Body of pancreas (tissue), 4 donors: ENCODE data around the gene CHIT1. TPM values are rescaled to one million over a fixed set of nuclear protein-coding genes. Genes with fewer than 3 reads are reported as not detected.

Source experiments
- ATAC-seq: fragments of 150-250 bp; one replicate; pipeline ENCODE4 v1.9.1; 2016
- DNase-seq, 4 donors: peaks; one replicate each; pipeline ENCODE4 v3.0.0-alpha.2; 2019
- H3K27ac ChIP-seq, 4 donors: fragments of 200-600 bp; sonication (generic); 1 replicate in 3 of 4; 2 replicates in 1 of 4; pipeline versions ENCODE4 v1.5.1 to v1.6.1; 2016 to 2019; ENCODE audit warnings: mild to moderate bottlenecking in 1 of 4, mixed read lengths in 1 of 4, moderate library complexity in 1 of 4
- H3K27me3 ChIP-seq, 2 donors: fragments of 200-600 bp; sonication (generic); one replicate each; pipeline ENCODE4 v1.6.0; 2016; ENCODE audit warnings: mild to moderate bottlenecking in 1 of 2
- H3K36me3 ChIP-seq, 2 donors: fragments of 200-600 bp; sonication (generic); replicated peaks in 1 of 2; 2 replicates each; pipeline ENCODE4 v1.5.1; 2016; ENCODE audit warnings: low read depth in 2 of 2; ENCODE audit not compliant: insufficient read depth in 1 of 2
- H3K4me1 ChIP-seq: fragments of 200-600 bp; sonication (generic); one replicate; pipeline ENCODE4 v1.6.0; 2016
- H3K4me3 ChIP-seq, 2 donors: fragments of 200-600 bp; sonication (generic); 1 replicate in 1 of 2; 2 replicates in 1 of 2; pipeline ENCODE4 v1.5.1; 2016 to 2019
- H3K9me3 ChIP-seq, 3 donors: fragments of 200-600 bp; sonication (generic); 1 replicate in 2 of 3; 2 replicates in 1 of 3; pipeline ENCODE4 v1.5.1; 2016
- CTCF ChIP-seq, 7 experiments: fragments of 450-650 bp in 4 of 7; fragments of 200-600 bp in 3 of 7; sonication (generic) in 3 of 7; IDR thresholded peaks; one replicate each; pipeline ENCODE4 v1.5.1; 2016 to 2019; ENCODE audit warnings: antibody characterized with exemption in 7 of 7
- POLR2A ChIP-seq, 3 donors: fragments of 450-650 bp; IDR thresholded peaks; one replicate each; pipeline ENCODE4 v1.6.1; 2016; ENCODE audit warnings: antibody characterized with exemption in 3 of 3, mild to moderate bottlenecking in 2 of 3
- WGBS, 2 donors: methylation state at CpG; one replicate each; pipeline ENCODE4 v1.1.5; 2017; 5-methylcytosine and 5-hydroxymethylcytosine counted together
- intact Hi-C: fragments of 100-400 bp; cut with DNase I; formaldehyde crosslinking; loops from one replicate; pipeline ENCODE4 v1.15.1; 2023
- total RNA-seq, 2 donors: library from RNA; depleted of rRNA; stranded (reverse); fragments of >200 nt; gene quantifications; one replicate each; pipeline ENCODE4 v1.1.0, GENCODE V29; 2016

Gene CHIT1
- total RNA-seq, 2 donors from 2014 or later, result 0.26 TPM; not detected in 1

- no peaks in the 10 kb centered on the region for H3K4me1 ChIP-seq
- intact Hi-C loops, result no loop called here
- 75 to 77% methylated on average over 6 of the region's 6 CpGs for WGBS, 2 donors
- no peak for ATAC-seq
- no peak for DNase-seq
- H3K4me3 ChIP-seq, result no peak overlapping the region
- no peaks in the 10 kb centered on the region for H3K36me3 ChIP-seq
- no peak overlapping the region for H3K27ac ChIP-seq
- no peaks in the 10 kb centered on the region for H3K27me3 ChIP-seq
- TF ChIP-seq CTCF (IDR thresholded peaks at IDR 0.05) (no peak), POLR2A (IDR thresholded peaks at IDR 0.05) (no peak)
- H3K9me3 ChIP-seq, result no peaks in the 10 kb centered on the region
These were observed 30.0 kb downstream of the CHIT1 start for GRCh38 chr1:203199481-203199815.

GRCh38 chr1:203199002-203199401 lies 30.5 kb downstream of the CHIT1 start:
- no peaks in the 10 kb centered on the region for H3K27me3 ChIP-seq
- intact Hi-C loops, result no loop called here
- no peaks in the 10 kb centered on the region for H3K4me1 ChIP-seq
- TF ChIP-seq CTCF (IDR thresholded peaks at IDR 0.05) (no peak), POLR2A (IDR thresholded peaks at IDR 0.05) (no peak)
- H3K9me3 ChIP-seq, result no peaks in the 10 kb centered on the region
- ATAC-seq, result no peak
- WGBS, 2 donors, result 56 to 67% methylated on average over 3 of the region's 3 CpGs
- H3K4me3 ChIP-seq, result no peak overlapping the region
- H3K36me3 ChIP-seq, result no peaks in the 10 kb centered on the region
- no peak overlapping the region for H3K27ac ChIP-seq
- no peak for DNase-seq

GRCh38 chr1:203197625-203198024 lies 31.8 kb downstream of the CHIT1 start:
- intact Hi-C loops, result no loop called here
- DNase-seq, result no peak
- 56 to 72% methylated on average over 3 of the region's 3 CpGs for WGBS, 2 donors

GRCh38 chr1:203196371-203196770 lies 33.1 kb downstream of the CHIT1 start:
- H3K27ac ChIP-seq, result no peak overlapping the region
- intact Hi-C loops, result no loop called here
- TF ChIP-seq CTCF (IDR thresholded peaks at IDR 0.05), result no peak
- no peak for TF ChIP-seq POLR2A (IDR thresholded peaks at IDR 0.05)

More at GRCh38 chr1:203197625-203198024, 31.8 kb downstream of the CHIT1 start:
- H3K27ac ChIP-seq, result no peak overlapping the region
- H3K36me3 ChIP-seq, result no peaks in the 10 kb centered on the region
- no peak overlapping the region for H3K4me3 ChIP-seq
- H3K4me1 ChIP-seq, result no peaks in the 10 kb centered on the region
- no peak for TF ChIP-seq POLR2A (IDR thresholded peaks at IDR 0.05)
- no peak for ATAC-seq
- H3K9me3 ChIP-seq, result no peaks in the 10 kb centered on the region
- H3K27me3 ChIP-seq, result no peaks in the 10 kb centered on the region

DNA sequence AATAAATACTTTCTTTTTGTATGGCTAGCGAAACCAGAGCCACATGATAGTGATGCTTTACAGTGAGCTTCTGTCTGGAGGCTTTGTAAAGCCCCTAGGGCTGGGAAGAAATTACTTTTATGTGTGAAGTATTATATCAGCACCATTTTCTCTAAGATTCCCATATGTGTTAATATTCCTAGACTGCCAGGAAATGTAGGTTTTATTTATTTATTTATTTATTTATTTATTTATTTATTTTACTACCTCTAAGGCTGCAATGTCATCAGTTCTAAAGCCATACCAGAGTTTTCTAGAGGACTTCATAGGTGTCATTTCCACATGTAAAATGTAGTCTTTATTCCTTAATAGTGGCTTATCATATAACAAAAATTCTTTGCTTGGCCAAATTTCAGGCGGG lies 38.5 kb downstream of the CHIT1 start:
- no peak for ATAC-seq
- intact Hi-C loops, result no loop called here
- H3K27ac ChIP-seq, result no peak overlapping the region
- H3K4me3 ChIP-seq, result no peak overlapping the region
- no peak for DNase-seq
- H3K4me1 ChIP-seq, result peaks cover 14% of the 10 kb centered on the region
- no peaks in the 10 kb centered on the region for H3K36me3 ChIP-seq
- 89 to 94% methylated on average over 2 of the region's 2 CpGs for WGBS, 2 donors
- H3K9me3 ChIP-seq, result no peaks in the 10 kb centered on the region
- H3K27me3 ChIP-seq, result no peaks in the 10 kb centered on the region
- TF ChIP-seq CTCF (IDR thresholded peaks at IDR 0.05) (no peak), POLR2A (IDR thresholded peaks at IDR 0.05) (no peak)

More at GRCh38 chr1:203196371-203196770, 33.1 kb downstream of the CHIT1 start:
- Histone ChIP-seq H3K27me3 (no peaks in the 10 kb centered on the region), H3K4me1 (no peaks in the 10 kb centered on the region), H3K4me3 (no peak overlapping the region), H3K36me3 (no peaks in the 10 kb centered on the region), H3K9me3 (no peaks in the 10 kb centered on the region)
- DNase-seq, result no peak
- ATAC-seq, result no peak
- 93 to 95% methylated on average over 3 of the region's 3 CpGs for WGBS, 2 donors
